ENCODE data around the gene PHLDB2. TPM values are rescaled to one million over a fixed set of nuclear protein-coding genes. Genes with fewer than 3 reads are reported as not detected.

PHLDB2 gene
- polyA plus RNA-seq, 3 donors = 84.1 to 86.4 (median 85.9) TPM

- DNase-seq (ENCODE audit: low read depth in 3 of 3, low spot score in 2 of 3) = no peak
These were observed 122.3 kb downstream of the PHLDB2 start for GRCh38 chr3:111981457-111981763.

DNA sequence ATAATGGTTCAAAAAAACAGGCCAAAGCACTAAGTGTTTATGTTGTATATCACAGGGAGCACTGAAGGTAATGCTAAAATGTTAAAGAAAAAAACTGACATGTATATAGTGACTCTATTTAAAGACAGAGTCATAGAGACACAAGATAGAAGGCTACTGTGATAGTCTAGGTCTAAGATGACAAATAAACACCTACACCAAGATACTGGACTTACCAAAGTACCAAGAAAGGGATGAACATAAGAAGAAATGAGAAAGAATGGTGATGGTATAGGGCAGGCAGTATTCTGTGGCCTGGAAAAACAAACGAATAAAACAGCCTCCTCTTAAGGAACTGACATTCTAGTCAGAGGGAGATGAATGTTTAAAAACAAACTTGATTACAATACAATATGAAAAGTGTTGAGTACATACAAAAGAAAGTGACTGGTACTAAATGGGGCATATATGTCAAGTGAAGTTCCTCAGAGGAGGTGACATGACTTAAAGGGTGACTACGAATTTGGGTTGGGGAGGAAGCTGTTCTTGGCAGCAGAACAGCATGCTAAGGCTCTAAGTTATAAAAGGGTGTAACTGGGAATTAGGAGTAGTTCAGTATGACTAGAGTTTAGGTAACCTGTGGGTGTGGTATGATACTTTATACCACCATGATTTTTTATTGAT is 125.7 kb downstream of the PHLDB2 start:
- no peak for DNase-seq (ENCODE audit: low read depth in 3 of 3, low spot score in 2 of 3)

DNA sequence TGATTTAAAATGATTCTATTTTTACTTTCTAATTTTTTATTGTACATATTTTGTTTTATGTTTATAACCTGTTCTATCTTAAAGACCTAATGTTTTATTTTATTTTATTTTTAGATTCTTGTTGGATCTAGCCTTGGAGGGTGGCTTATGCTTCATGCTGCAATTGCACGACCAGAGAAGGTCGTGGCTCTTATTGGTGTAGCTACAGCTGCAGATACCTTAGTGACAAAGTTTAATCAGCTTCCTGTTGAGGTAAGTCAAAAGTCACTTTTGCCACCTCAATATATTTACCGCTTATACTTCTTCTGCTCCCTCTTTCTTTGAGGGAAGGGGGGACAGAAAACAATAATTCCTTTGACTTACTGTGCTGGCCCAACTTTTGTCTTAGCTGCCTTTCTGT is 127.7 kb downstream of the PHLDB2 start:
- no peak for DNase-seq (ENCODE audit: low read depth in 3 of 3, low spot score in 2 of 3)

- DNase-seq (ENCODE audit: low read depth in 3 of 3, low spot score in 2 of 3) = no peak
These were observed 130.1 kb downstream of the PHLDB2 start for GRCh38 chr3:111989061-111989678.

GRCh38 chr3:111993038-111993437 is 134.0 kb downstream of the PHLDB2 start:
- no peak for DNase-seq (ENCODE audit: low read depth in 3 of 3, low spot score in 2 of 3)

GRCh38 chr3:111998636-111999483 is 139.8 kb downstream of the PHLDB2 start, which contains the start of gene TAGLN3:
Gene TAGLN3 (plus strand): TSS chr3:111998922. CDS start chr3:111999423, 501 bp downstream.
- DNase-seq (ENCODE audit: low read depth in 3 of 3, low spot score in 2 of 3) = no peak

DNA sequence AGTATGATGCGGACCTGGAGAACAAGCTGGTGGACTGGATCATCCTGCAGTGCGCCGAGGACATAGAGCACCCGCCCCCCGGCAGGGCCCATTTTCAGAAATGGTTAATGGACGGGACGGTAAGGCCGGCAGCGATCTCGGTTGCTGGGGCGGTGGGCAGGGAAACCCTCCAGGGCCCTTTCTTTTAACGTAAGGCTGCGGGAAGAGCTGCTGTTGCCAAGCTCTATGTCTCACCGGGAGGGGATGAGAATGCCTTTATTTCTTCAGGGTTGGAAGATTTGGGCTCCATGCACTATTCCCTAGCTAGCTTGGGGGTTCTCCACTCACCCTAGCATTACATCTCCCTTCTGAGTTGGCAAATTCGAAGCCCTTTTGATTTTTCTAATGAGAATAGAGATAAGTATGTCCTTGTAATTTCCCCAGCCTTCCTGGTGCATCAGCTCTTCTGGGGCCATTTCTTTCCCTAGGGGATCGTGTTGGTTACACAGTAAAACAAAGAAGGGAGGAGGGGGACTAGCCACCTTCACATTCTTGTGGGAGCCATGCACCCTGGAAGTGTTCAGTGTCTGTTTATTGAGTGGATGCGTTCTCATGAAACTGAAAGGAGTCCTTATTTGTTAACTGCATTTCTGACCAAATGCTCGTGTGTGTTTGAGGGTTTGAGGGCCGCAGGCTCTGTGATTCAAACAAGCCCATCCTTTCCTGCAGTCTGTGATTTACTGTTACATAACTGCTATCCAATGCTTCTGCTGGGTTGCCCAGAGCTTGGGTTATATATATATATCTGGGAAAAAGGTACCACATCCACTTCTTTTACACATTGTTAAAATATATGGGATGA is 140.6 kb downstream of the PHLDB2 start:
- no peak for DNase-seq (ENCODE audit: low read depth in 3 of 3, low spot score in 2 of 3)

DNA sequence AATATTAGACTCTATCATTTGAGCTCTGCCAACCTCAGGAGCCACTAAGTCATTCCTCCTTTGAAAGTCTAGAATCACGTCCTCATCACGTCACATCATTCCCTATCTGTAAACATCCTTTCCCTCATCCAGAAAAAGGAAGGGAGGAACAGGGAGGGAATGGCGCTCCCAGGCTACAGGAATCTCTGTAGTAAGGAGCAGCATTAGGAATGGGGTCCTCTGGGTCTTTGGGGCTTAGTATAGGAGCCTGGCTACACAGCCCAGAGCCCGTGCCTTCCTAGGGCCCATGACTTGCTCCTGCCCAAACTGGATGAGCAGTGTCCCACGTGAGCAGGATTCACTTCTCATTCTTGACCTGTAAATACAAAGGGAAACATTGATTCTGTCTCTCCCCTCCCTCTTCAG is 141.3 kb downstream of the PHLDB2 start:
- DNase-seq (ENCODE audit: low read depth in 3 of 3, low spot score in 2 of 3) = no peak

GRCh38 chr3:112000966-112001365 is 141.9 kb downstream of the PHLDB2 start:
- no peak for DNase-seq (ENCODE audit: low read depth in 3 of 3, low spot score in 2 of 3)

DNA sequence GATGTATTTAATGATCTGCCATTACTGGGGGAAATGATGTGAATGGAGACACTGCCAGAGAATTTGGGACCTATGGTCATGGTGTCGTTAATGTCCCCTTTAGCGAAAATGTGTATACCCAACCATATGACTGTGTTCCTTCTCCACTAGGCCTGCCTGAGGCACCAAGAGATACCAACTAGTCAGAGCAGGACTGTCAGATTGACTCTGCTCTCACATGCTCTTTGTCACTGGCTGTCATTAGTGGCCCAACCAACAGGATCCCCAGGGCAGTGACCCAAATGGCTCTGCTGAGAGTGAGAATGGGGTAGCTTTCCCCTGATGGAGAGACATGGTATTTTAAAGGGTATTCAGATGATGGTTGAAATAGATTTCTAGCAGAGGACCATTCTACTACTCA is 142.5 kb downstream of the PHLDB2 start:
- DNase-seq (ENCODE audit: low read depth in 3 of 3, low spot score in 2 of 3) = no peak

- DNase-seq (ENCODE audit: low read depth in 3 of 3, low spot score in 2 of 3) = no peak
These were observed 143.3 kb downstream of the PHLDB2 start for GRCh38 chr3:112002096-112002971.

DNA sequence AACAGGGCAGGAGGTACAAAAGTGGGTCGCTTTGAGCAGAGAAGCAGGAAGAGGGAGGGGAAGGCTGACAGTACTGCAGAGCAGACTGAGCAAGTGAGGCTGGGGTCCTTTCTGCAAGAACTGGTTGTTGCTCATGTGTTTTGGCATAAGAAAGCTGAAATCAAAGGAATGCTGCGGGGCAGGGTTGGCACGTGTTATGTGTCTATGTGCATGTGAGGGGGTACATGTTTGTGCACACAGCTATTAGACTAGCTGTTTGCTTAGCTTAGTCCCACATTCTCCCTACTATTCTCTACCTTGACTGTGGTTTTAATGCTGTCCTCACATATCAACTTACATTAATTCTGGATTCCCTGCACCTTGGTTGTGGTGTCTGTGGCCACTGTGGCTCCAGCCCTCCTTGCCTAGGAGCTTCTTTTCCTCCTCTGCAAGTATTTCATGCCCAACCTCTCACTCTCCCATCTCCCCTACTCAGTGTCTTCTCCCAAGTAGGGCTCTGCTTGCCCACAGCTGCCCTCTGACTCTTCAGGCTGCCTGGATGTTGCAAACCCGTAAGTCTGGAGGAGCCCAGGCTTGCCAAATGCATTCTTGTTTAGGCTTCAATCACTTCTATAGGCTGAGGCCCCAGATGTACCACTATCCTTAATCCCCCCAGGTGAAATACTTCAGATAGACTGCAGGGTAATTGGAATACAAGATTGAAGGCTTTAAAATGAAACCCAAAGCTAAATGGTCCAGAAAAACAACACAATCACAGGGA is 144.4 kb downstream of the PHLDB2 start:
- no peak for DNase-seq (ENCODE audit: low read depth in 3 of 3, low spot score in 2 of 3)

- no peak for DNase-seq (ENCODE audit: low read depth in 3 of 3, low spot score in 2 of 3)
These were observed 145.1 kb downstream of the PHLDB2 start for GRCh38 chr3:112004187-112004586.

GRCh38 chr3:112004669-112005068 is 145.6 kb downstream of the PHLDB2 start:
- DNase-seq (ENCODE audit: low read depth in 3 of 3, low spot score in 2 of 3) = no peak

GRCh38 chr3:112005091-112005672 is 146.1 kb downstream of the PHLDB2 start:
- DNase-seq (ENCODE audit: low read depth in 3 of 3, low spot score in 2 of 3) = no peak

DNA sequence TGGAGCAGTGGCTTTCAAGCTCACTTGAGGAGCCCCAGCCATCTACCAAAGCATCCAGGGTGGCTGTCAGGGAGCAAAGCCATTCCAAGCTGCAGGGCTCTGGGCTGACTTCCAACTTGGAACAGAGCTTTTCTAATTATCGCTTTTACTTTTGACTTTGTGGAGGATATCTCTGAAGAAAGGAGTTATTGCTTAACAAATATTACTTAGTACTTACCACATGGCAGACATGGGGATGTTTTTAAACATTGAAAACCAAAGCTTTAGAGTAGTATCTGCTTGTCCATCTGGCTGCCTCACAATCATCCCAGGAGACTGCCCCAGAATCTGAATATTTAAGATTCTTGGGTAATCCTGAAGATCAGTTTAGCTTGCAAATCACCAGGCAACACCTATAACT is 148.6 kb downstream of the PHLDB2 start:
- no peak for DNase-seq (ENCODE audit: low read depth in 3 of 3, low spot score in 2 of 3)

GRCh38 chr3:112009670-112010069 is 150.6 kb downstream of the PHLDB2 start:
- DNase-seq (ENCODE audit: low read depth in 3 of 3, low spot score in 2 of 3) = no peak

- DNase-seq (ENCODE audit: low read depth in 3 of 3, low spot score in 2 of 3) = no peak
These were observed 151.6 kb downstream of the PHLDB2 start for GRCh38 chr3:112010636-112011035.

Measured in right renal cortex interstitium (tissue), 3 donors.